CD4-positive, alpha-beta T cell treated with Interleukin-6 for 4 hours (primary cell): ENCODE data around the gene PIK3CA.
A peak's percentile ranks its signal among the peaks of the same experiment; 100 is the strongest.
"Not testable (repeated sequence)": the region's sequence is repeated elsewhere in the genome, so short reads cannot be mapped to it uniquely, and the experiment has no call there.

Source experiments
- DNase-seq: peaks from one replicate; pipeline ENCODE4 v3.0.0-alpha.2; 2020; ENCODE audit warnings: mixed read lengths

Gene PIK3CA

GRCh38 chr3:179265875-179266274, 117.7 kb downstream of the PIK3CA start:
- DNase-seq: no peak

DNA sequence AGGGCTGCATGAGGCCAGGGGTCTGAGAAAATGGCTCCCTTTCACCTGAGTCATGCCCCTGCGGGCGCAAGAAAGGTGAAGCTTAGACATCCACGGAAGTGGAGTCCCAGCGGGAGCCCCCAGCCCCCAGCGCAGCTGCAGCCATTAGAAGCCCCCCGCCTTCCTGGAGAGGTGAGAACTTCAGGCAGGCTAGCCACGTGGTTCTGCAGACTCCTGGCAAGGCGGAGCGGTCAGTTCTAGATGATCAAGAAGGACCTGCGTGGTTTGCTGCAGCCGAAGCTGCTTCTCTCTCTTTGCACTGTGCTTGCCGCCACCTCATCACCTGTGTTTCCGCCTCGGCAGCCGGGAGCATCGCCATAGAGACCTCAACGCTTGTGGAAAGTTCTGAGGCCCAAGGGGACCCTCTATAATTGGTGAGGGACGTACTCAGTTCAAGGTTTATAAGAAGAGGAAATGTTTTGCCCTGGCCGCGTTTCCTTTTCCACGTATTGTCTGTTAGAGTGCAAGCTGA, 118.6 kb downstream of the PIK3CA start:
- no peak for DNase-seq

- DNase-seq: no peak
These were observed 120.4 kb downstream of the PIK3CA start for GRCh38 chr3:179268400-179269051.

DNA sequence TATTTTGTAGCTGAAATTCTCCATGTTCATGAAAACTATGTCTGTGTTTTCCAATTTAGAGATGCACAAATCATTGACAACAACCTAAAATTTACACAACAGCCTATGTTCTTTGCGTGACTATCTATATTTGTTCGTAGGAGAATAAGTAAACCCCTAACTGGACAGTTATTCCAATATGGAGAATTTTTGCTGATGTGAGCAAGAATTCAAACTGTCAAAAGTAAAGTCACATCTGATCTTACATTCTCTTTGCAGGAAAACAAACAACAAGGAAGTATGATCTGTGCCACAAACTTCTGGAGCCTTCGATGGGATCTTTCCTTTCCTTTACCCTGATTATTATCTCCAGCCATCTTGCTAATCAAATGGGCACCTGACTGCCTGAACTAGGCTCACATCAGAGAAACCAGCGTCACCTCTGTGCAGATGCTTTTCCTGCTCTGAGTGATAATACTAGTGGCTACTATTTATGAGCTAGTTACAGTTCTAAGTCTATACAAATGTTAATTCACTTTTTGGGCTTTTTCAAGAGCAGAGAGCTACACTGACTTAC, 121.1 kb downstream of the PIK3CA start:
- no peak for DNase-seq

- peak; percentile 33 for DNase-seq
These were observed 124.2 kb downstream of the PIK3CA start for GRCh38 chr3:179272385-179272784.

GRCh38 chr3:179274434-179274833, 126.3 kb downstream of the PIK3CA start:
- DNase-seq: not testable (repeated sequence)

DNA sequence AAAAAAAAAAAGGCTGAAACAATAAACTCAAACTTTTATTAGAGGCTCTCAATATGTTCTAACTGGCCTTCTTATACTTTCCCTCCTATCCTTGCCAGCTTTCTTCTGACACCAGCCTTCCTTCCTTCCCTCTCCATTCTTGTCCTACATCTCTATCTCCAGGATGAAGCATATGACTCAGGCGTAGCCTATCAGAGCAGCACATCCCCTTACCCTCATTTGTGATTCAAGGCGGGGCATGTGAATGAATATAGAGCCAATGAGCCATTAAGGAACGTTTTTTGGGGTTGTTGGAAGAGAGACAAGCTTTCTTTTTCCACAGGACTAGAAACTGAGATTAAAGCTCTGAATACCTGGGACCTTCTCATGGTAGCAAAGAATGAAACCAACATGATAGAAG, 127.8 kb downstream of the PIK3CA start:
- DNase-seq: no peak

DNA sequence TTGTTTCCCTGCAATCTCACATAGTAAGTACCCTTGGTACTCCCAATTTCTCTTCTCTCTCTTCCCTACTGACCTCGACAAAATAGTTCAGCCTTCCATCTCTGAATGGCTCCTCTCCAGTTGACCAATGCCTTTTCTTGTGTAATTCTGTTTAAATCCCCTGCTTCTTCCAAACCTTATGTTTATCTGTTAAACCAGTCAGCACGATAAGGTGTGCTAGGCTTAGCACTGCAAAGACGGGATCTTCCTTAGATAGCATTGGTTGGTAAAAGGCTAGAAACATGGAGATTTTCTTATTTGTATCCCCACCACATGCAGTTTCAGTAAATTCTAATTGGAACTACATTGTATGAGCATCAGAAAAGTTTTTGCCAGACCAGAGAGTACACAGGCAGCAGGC, 128.6 kb downstream of the PIK3CA start:
- no peak for DNase-seq

GRCh38 chr3:179278151-179278550, 130.0 kb downstream of the PIK3CA start:
- no peak for DNase-seq

DNA sequence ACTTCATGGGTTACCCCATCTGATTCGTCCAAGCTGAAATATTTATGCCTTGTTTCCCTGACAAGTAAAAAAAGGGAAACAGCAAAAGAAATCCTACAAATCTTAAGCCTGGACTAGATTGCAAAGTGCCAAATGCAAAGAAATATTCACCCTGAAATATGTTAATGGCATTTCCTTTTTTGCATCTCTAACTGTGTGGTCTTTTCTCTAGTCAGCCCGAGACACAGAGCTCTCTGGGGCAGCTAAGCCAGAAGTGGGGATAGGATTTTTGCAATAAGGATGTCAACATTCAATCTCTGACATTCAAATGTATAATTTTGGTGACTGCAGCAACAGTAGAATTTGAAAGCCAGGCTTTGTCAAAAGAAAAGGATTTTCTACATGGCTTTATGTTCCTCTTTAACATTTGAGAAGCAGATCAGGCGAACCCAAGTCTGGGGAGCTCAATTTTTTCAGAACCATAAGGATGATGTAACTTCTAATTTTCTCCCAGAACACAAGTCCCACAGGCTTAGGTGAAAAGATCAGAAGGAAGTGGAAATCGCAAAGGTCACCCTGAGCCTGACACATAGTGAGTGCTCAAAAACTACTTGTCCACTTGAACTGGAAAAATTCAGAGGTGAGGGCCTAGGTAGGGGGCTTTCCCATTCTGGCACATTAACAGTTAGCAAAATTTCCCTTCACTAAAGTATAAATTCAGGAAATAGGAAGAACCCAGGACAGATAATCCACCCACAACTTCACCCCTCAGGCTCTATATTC, 131.0 kb downstream of the PIK3CA start:
- no peak for DNase-seq

DNA sequence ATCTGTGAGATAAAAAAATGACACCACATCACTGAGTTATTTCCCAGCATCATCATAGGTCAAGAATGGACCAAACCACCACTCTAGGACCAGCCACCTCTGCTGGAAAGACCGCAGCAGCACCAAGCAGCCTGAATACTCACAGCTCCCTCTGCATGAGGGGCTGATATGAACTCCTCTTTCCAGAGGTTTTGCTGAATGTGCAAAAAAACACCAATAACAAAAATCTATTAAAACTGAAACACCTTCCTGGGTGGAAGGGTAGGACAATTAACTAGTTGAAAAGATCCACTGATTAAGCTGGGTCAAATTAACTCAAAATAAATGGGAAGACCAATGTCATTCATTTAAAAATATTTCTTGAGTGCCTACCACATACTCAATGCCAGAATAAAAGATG, 131.7 kb downstream of the PIK3CA start:
- DNase-seq: no peak

DNA sequence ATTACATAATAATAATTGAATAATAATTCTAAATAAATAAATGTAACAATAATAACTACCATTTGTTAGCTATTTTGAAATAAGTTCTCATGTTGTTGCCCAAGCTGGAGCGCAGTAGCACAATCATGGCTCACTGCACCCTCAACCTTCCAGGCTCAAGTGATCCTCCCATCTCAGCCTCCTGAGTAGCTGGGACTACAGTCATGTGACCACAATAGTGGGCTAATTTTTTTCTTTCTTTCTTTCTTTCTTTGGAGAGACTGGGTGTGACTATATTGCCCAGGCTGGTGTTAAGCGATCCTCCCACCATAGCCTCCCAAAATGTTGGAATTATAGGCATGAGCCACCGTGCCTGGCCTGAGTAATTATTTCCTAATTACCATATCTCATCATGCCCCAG, 133.7 kb downstream of the PIK3CA start:
- DNase-seq: no peak

- DNase-seq: no peak
These were observed 138.2 kb downstream of the PIK3CA start for GRCh38 chr3:179286331-179286730.

DNA sequence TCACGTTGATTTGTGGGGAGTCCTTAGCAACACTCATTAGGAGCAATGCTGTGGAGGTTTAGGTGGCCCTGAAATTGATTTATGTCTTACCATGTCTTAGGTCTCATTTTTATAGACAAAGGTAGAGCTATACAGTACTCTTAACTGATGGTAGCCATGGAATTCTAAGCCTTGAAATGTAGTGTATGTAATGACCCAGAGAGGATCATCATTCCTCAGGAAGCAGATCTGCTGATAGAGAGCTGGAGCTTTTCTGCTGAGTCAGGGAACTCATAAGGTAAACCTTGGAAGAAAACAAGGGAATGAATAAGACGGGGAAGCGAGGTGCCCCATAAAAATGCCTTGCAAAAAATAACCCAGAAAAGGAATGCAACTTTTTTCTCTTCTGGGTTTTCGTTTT, 140.7 kb downstream of the PIK3CA start:
- DNase-seq: no peak

DNA sequence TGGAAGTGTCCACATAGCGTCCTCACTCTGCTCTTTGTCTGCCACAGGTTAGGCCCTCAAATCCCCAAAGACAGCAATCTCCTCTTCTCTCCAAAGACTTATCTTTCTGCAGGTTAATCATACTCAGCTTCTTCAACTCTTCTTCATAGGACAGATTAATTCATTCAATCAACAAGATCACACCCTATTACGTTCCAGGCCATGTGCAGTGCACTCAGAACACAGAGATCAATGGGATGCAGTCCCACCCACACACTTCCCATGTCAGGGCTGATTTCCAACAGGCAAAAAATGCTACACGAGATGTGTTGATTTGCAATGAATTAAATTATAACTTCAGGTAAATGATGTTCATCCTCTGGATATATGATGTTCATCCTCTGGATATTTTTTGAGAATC, 141.1 kb downstream of the PIK3CA start:
- no peak for DNase-seq
